A549 (cell line): Measurements from ENCODE around the gene CRBN. TPM values are rescaled to one million over a fixed set of nuclear protein-coding genes. Genes with fewer than 3 reads are reported as not detected.

Experiments
- ATAC-seq, 2 experiments: fragments of 200-7000 bp in 1 of 2; fragments of >200 bp in 1 of 2; cut with Nextera tagmentation in 1 of 2; cut with Tn5 transposase in 1 of 2; 3 replicates each; pipeline versions ENCODE4 v1.8.0 to v1.9.1; 2018 to 2020; ENCODE audit warnings: mild to moderate bottlenecking in 1 of 2, moderate library complexity in 1 of 2
- CTCF ChIA-PET: fragments of 300-600 bp; sonication (Branson Sonifier 250); formaldehyde crosslinking; extraction: SDS; loops from one replicate; lab custom pipeline; 2021; ENCODE audit warnings: antibody characterized with exemption, inconsistent platforms; lab: Yijun Ruan, JAX
- POLR2A ChIA-PET: fragments of 350-600 bp; formaldehyde crosslinking; extraction: SDS; loops from one replicate; lab custom pipeline; 2021; ENCODE audit warnings: antibody characterized with exemption, inconsistent platforms; lab: Yijun Ruan, JAX
- DNase-seq, 2 experiments: peaks; one replicate each; pipeline versions ENCODE4 v3.0.0 to v3.0.0-alpha.2; 2011 to 2016; ENCODE audit warnings: low read depth in 1 of 2, low spot score in 1 of 2
- FAIRE-seq: peaks from 2 replicates; lab custom pipeline; 2011; peaks lifted over from hg19 to GRCh38; lab: Jason Lieb, UNC
- H3K27ac ChIP-seq, 2 experiments: fragments of >200 bp; sonication (Bioruptor Twin); formaldehyde crosslinking; 3 replicates each; pipeline ENCODE4 v1.5.1; 2016 to 2017
- H3K4me1 ChIP-seq: fragments of >200 bp; sonication (Bioruptor Twin); formaldehyde crosslinking; 3 replicates; pipeline ENCODE4 v1.6.1; 2016
- H3K4me2 ChIP-seq: fragments of >200 bp; sonication (Bioruptor Twin); formaldehyde crosslinking; 3 replicates; pipeline ENCODE4 v1.6.1; 2016
- H3K4me3 ChIP-seq: fragments of >200 bp; sonication (Bioruptor Twin); formaldehyde crosslinking; 3 replicates; pipeline ENCODE4 v1.5.1; 2016
- H3K9me3 ChIP-seq: fragments of >200 bp; sonication (Bioruptor Twin); formaldehyde crosslinking; 3 replicates; pipeline ENCODE4 v1.6.1; 2016
- CEBPB ChIP-seq, 2 experiments: fragments of >200 bp in 1 of 2; sonication (Bioruptor Twin) in 1 of 2; formaldehyde crosslinking in 1 of 2; IDR thresholded peaks; 2 replicates each; pipeline ENCODE4 v1.6.1; 2012 to 2016
- CHD4 ChIP-seq: fragments of 200-600 bp; sonication (generic); IDR thresholded peaks from 2 replicates; pipeline ENCODE4 v1.6.1; 2016; ENCODE audit warnings: antibody characterized with exemption, mild to moderate bottlenecking, borderline replicate concordance
- CTCF ChIP-seq: fragments of >200 bp; sonication (Bioruptor Twin); formaldehyde crosslinking; IDR thresholded peaks from 3 replicates; pipeline ENCODE4 v1.5.1; 2016
- E2F6 ChIP-seq: IDR thresholded peaks from 2 replicates; pipeline ENCODE4 v1.6.1; 2012; ENCODE audit warnings: low read depth, borderline replicate concordance
- EHF ChIP-seq: fragments of 250-450 bp; sonication (Bioruptor Pico); IDR thresholded peaks from 2 replicates; pipeline ENCODE4 v1.5.0; 2020; ENCODE audit warnings: mild to moderate bottlenecking
- ELK1 ChIP-seq: fragments of 150-350 bp; IDR thresholded peaks from 2 replicates; pipeline ENCODE4 v1.6.1; 2014; ENCODE audit warnings: low read depth, mild to moderate bottlenecking, low read length
- EP300 ChIP-seq, 2 experiments: fragments of >200 bp; sonication (Bioruptor Twin); formaldehyde crosslinking; IDR thresholded peaks; 2 replicates in 1 of 2; 3 replicates in 1 of 2; pipeline ENCODE4 v1.6.1; 2016 to 2017
- FOSL2 ChIP-seq, 2 experiments: fragments of 450-650 bp in 1 of 2; fragments of >200 bp in 1 of 2; sonication (Bioruptor Twin) in 1 of 2; formaldehyde crosslinking; IDR thresholded peaks; 2 replicates each; pipeline versions ENCODE4 v1.5.0 to v1.6.1; 2016 to 2020; ENCODE audit warnings: mild to moderate bottlenecking in 1 of 2, moderate library complexity in 1 of 2
- FOXS1 ChIP-seq: fragments of 250-450 bp; sonication (Bioruptor Pico); IDR thresholded peaks from 2 replicates; pipeline ENCODE4 v1.5.0; 2020; ENCODE audit warnings: mild to moderate bottlenecking, moderate library complexity
- HDAC2 ChIP-seq: fragments of 200-600 bp; sonication (generic); IDR thresholded peaks from 2 replicates; pipeline ENCODE4 v1.6.1; 2016
- HOXB13 ChIP-seq: fragments of 250-450 bp; sonication (Bioruptor Pico); IDR thresholded peaks from 2 replicates; pipeline ENCODE4 v1.5.0; 2020; ENCODE audit warnings: low read depth, mild to moderate bottlenecking, moderate library complexity
- HOXB5 ChIP-seq: fragments of 250-450 bp; sonication (Bioruptor Pico); IDR thresholded peaks from 2 replicates; pipeline ENCODE4 v1.5.0; 2020; ENCODE audit warnings: mild to moderate bottlenecking, moderate library complexity
- JUN ChIP-seq, 2 experiments: fragments of >200 bp; sonication (Bioruptor Twin); formaldehyde crosslinking; IDR thresholded peaks; 2 replicates in 1 of 2; 3 replicates in 1 of 2; pipeline ENCODE4 v1.6.1; 2016 to 2017
- KDM5A ChIP-seq: fragments of 200-600 bp; sonication (generic); IDR thresholded peaks from 2 replicates; pipeline ENCODE4 v1.6.1; 2016; ENCODE audit warnings: antibody characterized with exemption, mild to moderate bottlenecking
- MAZ ChIP-seq: fragments of 150-350 bp; IDR thresholded peaks from 2 replicates; pipeline ENCODE4 v1.6.1; 2014; ENCODE audit warnings: antibody characterized with exemption, low read depth, low read length, borderline replicate concordance
- NPAS2 ChIP-seq: fragments of 250-450 bp; sonication (Bioruptor Pico); IDR thresholded peaks from 2 replicates; pipeline ENCODE4 v1.8.0; 2022; ENCODE audit warnings: mild to moderate bottlenecking, moderate library complexity, borderline replicate concordance
- NR3C1 ChIP-seq: fragments of >200 bp; sonication (Bioruptor Twin); formaldehyde crosslinking; IDR thresholded peaks from 3 replicates; pipeline ENCODE4 v1.6.1; 2017
- POLR2AphosphoS2 ChIP-seq: conservative IDR thresholded peaks from 2 replicates; pipeline ENCODE4 v1.6.1; 2012; ENCODE audit warnings: low read length, improper control_type of control experiment, inconsistent platforms
- RAD21 ChIP-seq, 2 experiments: fragments of >200 bp in 1 of 2; sonication (Bioruptor Twin) in 1 of 2; formaldehyde crosslinking in 1 of 2; IDR thresholded peaks in 1 of 2; conservative IDR thresholded peaks in 1 of 2; 2 replicates in 1 of 2; 3 replicates in 1 of 2; pipeline ENCODE4 v1.6.1; 2012 to 2018; ENCODE audit warnings: inconsistent platforms in 1 of 2
- RCOR1 ChIP-seq: fragments of 150-350 bp; IDR thresholded peaks from 2 replicates; pipeline ENCODE4 v1.6.1; 2014; ENCODE audit warnings: antibody characterized with exemption, low read length, low read depth
- RFX5 ChIP-seq: fragments of 450-650 bp; IDR thresholded peaks from 2 replicates; pipeline ENCODE4 v1.7.1; 2014; ENCODE audit warnings: antibody characterized with exemption, mild to moderate bottlenecking, moderate library complexity
- RNF2 ChIP-seq: fragments of 200-600 bp; sonication (generic); IDR thresholded peaks from 2 replicates; pipeline ENCODE4 v1.6.1; 2016; ENCODE audit warnings: low read depth, mild to moderate bottlenecking, antibody characterized with exemption, moderate library complexity, borderline replicate concordance
- SMC3 ChIP-seq: fragments of >200 bp; sonication (Bioruptor Twin); formaldehyde crosslinking; IDR thresholded peaks from 3 replicates; pipeline ENCODE4 v1.6.1; 2018; ENCODE audit warnings: inconsistent platforms
- SREBF2 ChIP-seq: fragments of 450-650 bp; IDR thresholded peaks from 2 replicates; pipeline ENCODE4 v1.6.1; 2014; ENCODE audit warnings: mild to moderate bottlenecking, moderate library complexity
- TFCP2L1 ChIP-seq: fragments of 250-450 bp; sonication (Bioruptor Pico); IDR thresholded peaks from 2 replicates; pipeline ENCODE4 v1.5.0; 2021; ENCODE audit warnings: mild to moderate bottlenecking
- ZNF302 ChIP-seq: fragments of 250-450 bp; sonication (Bioruptor Pico); IDR thresholded peaks from 2 replicates; pipeline ENCODE4 v1.9.0; 2021; ENCODE audit warnings: inconsistent platforms, mild to moderate bottlenecking, moderate library complexity
- ZSCAN20 ChIP-seq: fragments of 250-450 bp; sonication (Bioruptor Pico); IDR thresholded peaks from 2 replicates; pipeline ENCODE4 v1.8.0; 2022; ENCODE audit warnings: mild to moderate bottlenecking, moderate library complexity
- WGBS: methylation state at CpG from one replicate; pipeline ENCODE4 v1.1.6; 2017; ENCODE audit errors: missing lambda C conversion rate; 5-methylcytosine and 5-hydroxymethylcytosine counted together
- polyA plus RNA-seq, 4 experiments: library from polyadenylated mRNA; depleted of rRNA in 3 of 4; stranded (reverse); fragments of >200 nt; fragmentation: RNase III in 1 of 4; extraction: RNeasy Plus Mini Kit Qiagen cat#74134 plus additional on column Dnase treatment in 1 of 4; gene quantifications; 2 replicates in 3 of 4; 3 replicates in 1 of 4; pipeline ENCODE4 v1.2.3, GENCODE V29; 2011 to 2017

The CRBN gene
- polyA plus RNA-seq, 2 of the 4 experiments (the other 2 are of a cell fraction), result 21.8 to 41.0 TPM

- Histone ChIP-seq H3K4me2 (peak overlapping the region; percentile 95), H3K9me3 (no peaks in the 10 kb centered on the region), H3K27ac (no peak overlapping the region), H3K4me3 (peak overlapping the region; percentile 83; the same call in 2 of the 3 replicates), H3K4me1 (peaks cover 11% of the 10 kb centered on the region)
- POLR2A ChIA-PET, result interaction anchor here (1.1 kb wide), 1 partner anchor 26 kb away, joined by 3 read pairs; no protein-coding TSS in a partner anchor
- ATAC-seq (no peak), FAIRE-seq (no peak), DNase-seq (peak in 1 of 2 experiments; percentile 17)
- WGBS, result 48% methylated on average over 10 of the region's 10 CpGs
- TF ChIP-seq FOSL2 (IDR thresholded peaks at IDR 0.05) (no peak), FOSL2 (CRISPR knock-in tag; IDR thresholded peaks at IDR 0.05) (peak; percentile 66), ZNF302 (CRISPR knock-in tag) (no peak), HOXB5 (CRISPR knock-in tag) (no peak), RAD21 (conservative IDR thresholded peaks at IDR 0.05 in 1 of 2, IDR thresholded peaks at IDR 0.05 in 1 of 2) (no peak), CEBPB (IDR thresholded peaks at IDR 0.05) (no peak), NR3C1 (no peak)
- CTCF ChIA-PET, result no interaction called here
These were observed 1.5 kb downstream of the CRBN start for GRCh38 chr3:3177861-3178497.

- Histone ChIP-seq H3K4me3 (no peak overlapping the region), H3K4me2 (no peak overlapping the region), H3K9me3 (no peaks in the 10 kb centered on the region), H3K4me1 (peaks cover under 1% of the 10 kb centered on the region; the same call in 2 of the 3 replicates), H3K27ac (no peak overlapping the region)
- 81% methylated on average over 1 of the region's 1 CpG for WGBS
- ChIA-PET POLR2A (no interaction called here), CTCF (interaction anchor here (0.9 to 2.0 kb wide), 4 partner anchors 8 to 20 kb away, joined by 3 to 9 read pairs (median 4); no protein-coding TSS in a partner anchor)
- no peak for ATAC-seq
- no peak for TF ChIP-seq HOXB13 (CRISPR knock-in tag)
- TF ChIP-seq NPAS2 (CRISPR knock-in tag), result no peak
- TF ChIP-seq EP300 (IDR thresholded peaks at IDR 0.05), result no peak
- TF ChIP-seq SMC3, result no peak
- no peak for TF ChIP-seq RCOR1
- TF ChIP-seq MAZ, result no peak
- TF ChIP-seq JUN (IDR thresholded peaks at IDR 0.05), result no peak
- TF ChIP-seq KDM5A, result no peak
- TF ChIP-seq RNF2, result no peak
- no peak for TF ChIP-seq ZSCAN20
- no peak for TF ChIP-seq TFCP2L1
- TF ChIP-seq ZNF302 (CRISPR knock-in tag), result no peak
- no peak for TF ChIP-seq EHF
- DNase-seq, result no peak
- no peak for FAIRE-seq
These were observed 6.9 kb downstream of the CRBN start for GRCh38 chr3:3172627-3173026.

- TF ChIP-seq CEBPB (IDR thresholded peaks at IDR 0.05) (no peak), HDAC2 (no peak), CTCF (peak; percentile 42), TFCP2L1 (no peak), POLR2AphosphoS2 (no peak), RAD21 (conservative IDR thresholded peaks at IDR 0.05 in 1 of 2, IDR thresholded peaks at IDR 0.05 in 1 of 2) (peak in 1 of 2 experiments; percentile 35; a peak in 3 of 5 replicates), ELK1 (no peak), RNF2 (no peak), SREBF2 (no peak), E2F6 (no peak), FOSL2 (IDR thresholded peaks at IDR 0.05) (no peak), FOSL2 (CRISPR knock-in tag; IDR thresholded peaks at IDR 0.05) (no peak), EP300 (IDR thresholded peaks at IDR 0.05) (no peak), NR3C1 (no peak), RFX5 (no peak), FOXS1 (CRISPR knock-in tag) (no peak), JUN (IDR thresholded peaks at IDR 0.05) (no peak), CHD4 (no peak)
- FAIRE-seq (no peak), DNase-seq (peak; percentile 21 to 44), ATAC-seq (peak; percentile 56 to 76; a peak in 4 of 6 replicates)
- CTCF ChIA-PET, result interaction anchor here (0.9 to 2.0 kb wide), 6 partner anchors 8 to 113 kb away, joined by 3 to 9 read pairs (median 5); no protein-coding TSS in a partner anchor
- WGBS, result 64% methylated on average over 5 of the region's 5 CpGs
- Histone ChIP-seq H3K27ac (no peak overlapping the region), H3K9me3 (no peaks in the 10 kb centered on the region), H3K4me2 (no peak overlapping the region), H3K4me3 (no peak overlapping the region), H3K4me1 (no peaks in the 10 kb centered on the region)
- POLR2A ChIA-PET, result no interaction called here
These were observed 8.5 kb downstream of the CRBN start for GRCh38 chr3:3170998-3171397.
